HAP-1 (cell line): ENCODE data around the gene BAZ1B.
"Not testable (repeated sequence)": the region's sequence is repeated elsewhere in the genome, so short reads cannot be mapped to it uniquely, and the experiment has no call there.

ENCODE experiments used
- DNase-seq, 2 experiments: peaks; one replicate each; pipeline ENCODE4 v3.0.0-alpha.2; 2016 to 2020; ENCODE audit warnings: low spot score in 2 of 2
- H3K27me3 ChIP-seq: fragments of 250-450 bp; sonication (Bioruptor Pico); 2 replicates; pipeline ENCODE4 v1.5.1; 2020; ENCODE audit warnings: low read depth, mild to moderate bottlenecking, moderate library complexity
- H3K36me3 ChIP-seq: fragments of 250-450 bp; sonication (Bioruptor Pico); replicated peaks from 2 replicates; pipeline ENCODE4 v1.5.1; 2020; ENCODE audit warnings: mild to moderate bottlenecking
- H3K4me1 ChIP-seq: fragments of 250-450 bp; sonication (Bioruptor Pico); 2 replicates; pipeline ENCODE4 v1.5.1; 2020; ENCODE audit warnings: mild to moderate bottlenecking
- H3K4me3 ChIP-seq: fragments of 250-450 bp; sonication (Bioruptor Pico); 2 replicates; pipeline ENCODE4 v1.5.1; 2020; ENCODE audit warnings: mild to moderate bottlenecking, moderate library complexity
- H3K9me3 ChIP-seq: fragments of 250-450 bp; sonication (Bioruptor Pico); 2 replicates; pipeline ENCODE4 v1.5.1; 2020; ENCODE audit warnings: mild to moderate bottlenecking, moderate library complexity
- in situ Hi-C: fragments of 300-500 bp; cut with MboI; formaldehyde crosslinking; loops from 3 replicates; pipeline ENCODE4 v1.14.3; 2020; ENCODE audit warnings: low sequenced_read_pairs, inconsistent platforms, mixed read lengths

Gene BAZ1B

DNA sequence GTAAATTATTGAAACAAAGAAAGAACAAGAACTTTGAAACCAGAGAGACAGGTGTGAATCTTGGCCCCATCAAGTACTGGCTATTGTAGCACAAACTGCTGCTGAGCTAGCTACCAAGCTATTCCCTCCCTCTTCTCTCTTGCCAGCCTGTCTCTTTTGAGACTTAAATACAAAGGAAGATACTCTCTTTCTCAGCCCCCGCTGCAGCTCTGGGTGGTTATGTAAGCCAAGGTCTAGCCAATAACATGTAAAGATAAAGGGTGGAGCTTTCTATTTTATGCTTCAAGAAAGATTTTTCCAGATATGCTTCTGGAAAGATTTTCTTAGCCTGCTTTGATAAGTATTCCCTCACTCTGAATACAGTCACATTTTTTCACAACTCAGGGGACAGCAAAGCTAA lies 17.2 kb downstream of the BAZ1B start:
- Histone ChIP-seq H3K27me3 (no peaks in the 10 kb centered on the region), H3K36me3 (peaks cover 97% of the 10 kb centered on the region), H3K4me3 (no peak overlapping the region), H3K4me1 (no peaks in the 10 kb centered on the region), H3K9me3 (no peaks in the 10 kb centered on the region)
- in situ Hi-C loops = no loop called here
- DNase-seq = no peak

GRCh38 chr7:73504017-73504416 lies 18.1 kb downstream of the BAZ1B start:
- in situ Hi-C loops = no loop called here

GRCh38 chr7:73503229-73503628 lies 18.9 kb downstream of the BAZ1B start:
- in situ Hi-C loops = no loop called here
- Histone ChIP-seq H3K36me3 (peaks cover 97% of the 10 kb centered on the region), H3K4me3 (no peak overlapping the region), H3K4me1 (no peaks in the 10 kb centered on the region), H3K27me3 (no peaks in the 10 kb centered on the region), H3K9me3 (no peaks in the 10 kb centered on the region)
- no peak for DNase-seq

More at GRCh38 chr7:73504017-73504416, 18.1 kb downstream of the BAZ1B start:
- no peaks in the 10 kb centered on the region for H3K27me3 ChIP-seq
- H3K9me3 ChIP-seq = no peaks in the 10 kb centered on the region
- peaks cover 97% of the 10 kb centered on the region for H3K36me3 ChIP-seq
- H3K4me3 ChIP-seq = no peak overlapping the region
- DNase-seq = no peak
- H3K4me1 ChIP-seq = no peaks in the 10 kb centered on the region

DNA sequence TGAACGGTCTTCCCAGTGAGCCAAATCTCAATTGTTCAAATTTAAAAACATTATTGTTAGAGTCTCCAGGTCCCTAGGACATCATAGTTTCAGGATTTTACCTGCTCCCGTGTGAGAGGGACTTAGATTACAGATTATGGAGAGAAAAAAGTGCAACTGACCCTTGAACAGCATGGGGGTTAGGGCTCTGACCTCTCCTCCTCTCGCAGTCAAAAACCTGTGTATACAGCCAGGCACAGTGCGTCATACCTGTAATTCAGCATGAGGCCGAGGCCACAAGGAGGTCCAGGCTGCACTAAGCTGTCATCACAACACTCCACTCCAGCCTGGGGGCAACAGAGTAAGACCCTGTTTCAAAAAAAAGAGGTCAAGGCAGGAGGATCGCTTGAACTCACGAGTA lies 25.5 kb downstream of the BAZ1B start:
- in situ Hi-C loops = no loop called here

GRCh38 chr7:73495507-73495906 lies 26.6 kb downstream of the BAZ1B start:
- in situ Hi-C loops, H3K27me3 ChIP-seq, H3K9me3 ChIP-seq, H3K4me3 ChIP-seq, H3K4me1 ChIP-seq, DNase-seq: not testable (repeated sequence)
- peaks cover 96% of the 10 kb centered on the region for H3K36me3 ChIP-seq

More for the DNA sequence above, 25.5 kb downstream of the BAZ1B start:
- no peaks in the 10 kb centered on the region for H3K9me3 ChIP-seq
- H3K36me3 ChIP-seq = peaks cover 96% of the 10 kb centered on the region
- no peaks in the 10 kb centered on the region for H3K27me3 ChIP-seq
- H3K4me3 ChIP-seq = no peak overlapping the region
- no peak for DNase-seq
- H3K4me1 ChIP-seq = no peaks in the 10 kb centered on the region

DNA sequence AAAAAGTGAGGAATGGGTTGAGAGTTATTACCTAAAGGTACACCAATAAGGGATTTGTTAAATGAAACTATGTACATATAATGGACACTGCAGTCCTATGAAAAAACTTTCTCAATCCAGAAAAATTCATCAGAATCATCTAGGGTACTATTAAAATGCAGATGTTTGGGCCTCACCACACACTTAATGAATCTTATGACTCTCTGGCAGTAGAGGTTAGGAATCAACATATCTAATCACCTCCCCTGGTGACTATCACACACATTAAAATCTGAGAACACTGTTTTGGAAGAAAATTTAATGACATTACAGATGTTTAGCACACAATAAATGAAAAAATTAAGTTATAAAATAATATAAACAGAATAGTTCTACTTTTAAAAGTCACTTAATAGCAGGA lies 32.1 kb downstream of the BAZ1B start:
- H3K4me3 ChIP-seq = no peak overlapping the region
- H3K9me3 ChIP-seq = no peaks in the 10 kb centered on the region
- in situ Hi-C loops = no loop called here
- H3K4me1 ChIP-seq = no peaks in the 10 kb centered on the region
- no peak for DNase-seq
- H3K27me3 ChIP-seq = no peaks in the 10 kb centered on the region
- peaks cover 91% of the 10 kb centered on the region for H3K36me3 ChIP-seq

DNA sequence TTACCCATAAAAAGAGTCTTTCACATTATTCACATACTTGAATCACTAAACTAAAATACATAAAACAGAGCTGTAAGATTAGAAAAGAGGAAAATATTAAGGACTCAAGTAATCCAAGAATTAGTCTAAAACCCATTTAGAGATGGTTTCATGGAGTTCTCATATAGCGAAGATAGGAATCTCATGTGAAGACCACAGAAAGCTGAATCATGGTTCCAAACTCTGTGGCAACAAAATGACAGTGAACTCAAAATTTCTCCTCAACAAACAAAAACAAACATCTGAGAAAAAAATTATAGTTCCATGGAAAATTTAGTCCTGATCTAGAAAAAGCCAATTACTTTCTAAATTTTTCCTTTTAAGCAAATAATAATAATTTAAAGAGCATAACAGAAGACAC lies 34.6 kb downstream of the BAZ1B start:
- Histone ChIP-seq H3K4me3 (no peak overlapping the region), H3K27me3 (no peaks in the 10 kb centered on the region), H3K36me3 (peaks cover 91% of the 10 kb centered on the region), H3K9me3 (no peaks in the 10 kb centered on the region), H3K4me1 (no peaks in the 10 kb centered on the region)
- in situ Hi-C loops = no loop called here
- no peak for DNase-seq

GRCh38 chr7:73483171-73483570 lies 38.9 kb downstream of the BAZ1B start:
- Histone ChIP-seq H3K36me3 (peaks cover 88% of the 10 kb centered on the region), H3K9me3 (no peaks in the 10 kb centered on the region), H3K4me1 (no peaks in the 10 kb centered on the region), H3K4me3 (no peak overlapping the region), H3K27me3 (no peaks in the 10 kb centered on the region)
- in situ Hi-C loops = no loop called here
- no peak for DNase-seq

- no peaks in the 10 kb centered on the region for H3K4me1 ChIP-seq
- H3K9me3 ChIP-seq = no peaks in the 10 kb centered on the region
- no peak overlapping the region for H3K4me3 ChIP-seq
- no peak for DNase-seq
- in situ Hi-C loops = no loop called here
- no peaks in the 10 kb centered on the region for H3K27me3 ChIP-seq
- H3K36me3 ChIP-seq = peaks cover 88% of the 10 kb centered on the region
Measured at GRCh38 chr7:73482746-73483145, 39.3 kb downstream of the BAZ1B start.

DNA sequence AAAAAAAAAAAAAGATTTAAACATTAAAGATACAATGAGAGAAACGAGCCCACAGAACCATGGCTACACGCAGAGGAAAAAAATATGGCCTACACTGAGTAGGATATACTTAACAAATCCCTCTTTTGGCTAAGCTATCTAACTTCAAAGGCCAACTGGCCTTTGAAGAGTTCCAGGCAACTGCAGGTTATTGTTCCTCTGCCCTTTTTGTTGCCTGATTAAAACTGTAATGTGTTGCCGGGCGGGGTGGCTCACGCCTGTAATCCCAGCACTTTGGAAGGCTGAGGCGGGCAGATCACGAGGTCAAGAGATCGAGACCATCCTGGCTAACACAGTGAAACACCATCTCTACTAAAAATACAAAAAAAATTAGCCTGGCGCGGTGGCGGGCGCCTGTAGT lies 40.6 kb downstream of the BAZ1B start:
- DNase-seq, H3K4me1 ChIP-seq, H3K4me3 ChIP-seq, in situ Hi-C loops, H3K27me3 ChIP-seq, H3K9me3 ChIP-seq: not testable (repeated sequence)
- H3K36me3 ChIP-seq = peaks cover 88% of the 10 kb centered on the region

- H3K4me1 ChIP-seq = peaks cover 18% of the 10 kb centered on the region
- H3K27me3 ChIP-seq = no peaks in the 10 kb centered on the region
- in situ Hi-C loops = no loop called here
- no peak for DNase-seq
- H3K9me3 ChIP-seq = no peaks in the 10 kb centered on the region
- no peak overlapping the region for H3K4me3 ChIP-seq
- peaks cover 84% of the 10 kb centered on the region for H3K36me3 ChIP-seq
Measured at GRCh38 chr7:73478549-73478948, 43.5 kb downstream of the BAZ1B start.

- Histone ChIP-seq H3K27me3 (no peaks in the 10 kb centered on the region), H3K4me3 (no peak overlapping the region), H3K4me1 (peaks cover 28% of the 10 kb centered on the region), H3K36me3 (peaks cover 78% of the 10 kb centered on the region), H3K9me3 (no peaks in the 10 kb centered on the region)
- no peak for DNase-seq
- in situ Hi-C loops = no loop called here
Measured at GRCh38 chr7:73477376-73477775, 44.7 kb downstream of the BAZ1B start.

DNA sequence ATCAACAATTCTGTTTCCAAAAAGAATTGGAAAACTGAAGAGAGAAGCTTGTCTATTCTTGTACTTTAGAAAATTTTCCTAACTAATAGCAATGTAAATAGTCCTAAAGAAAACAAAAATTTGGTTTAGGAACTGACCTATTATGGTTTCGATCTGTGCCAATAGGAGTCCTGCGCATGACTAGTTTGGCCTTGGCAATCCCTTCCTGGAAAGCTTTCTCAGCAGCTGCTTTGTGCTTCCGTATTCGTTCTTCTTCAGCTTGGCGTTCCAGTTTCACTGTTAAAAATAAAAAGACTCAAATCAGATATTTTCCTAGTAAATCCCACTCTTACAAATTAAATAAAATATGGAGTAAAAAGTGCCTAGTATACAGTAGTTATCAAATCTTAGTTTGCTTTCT lies 51.9 kb downstream of the BAZ1B start:
- in situ Hi-C loops = no loop called here
- Histone ChIP-seq H3K27me3 (no peaks in the 10 kb centered on the region), H3K4me1 (peaks cover 29% of the 10 kb centered on the region), H3K9me3 (no peaks in the 10 kb centered on the region), H3K4me3 (no peak overlapping the region), H3K36me3 (peaks cover 81% of the 10 kb centered on the region)
- DNase-seq = no peak

- H3K27me3 ChIP-seq, in situ Hi-C loops, H3K4me3 ChIP-seq, H3K4me1 ChIP-seq, H3K9me3 ChIP-seq, DNase-seq: not testable (repeated sequence)
- peaks cover 92% of the 10 kb centered on the region for H3K36me3 ChIP-seq
Measured at GRCh38 chr7:73467046-73467445, 55.0 kb downstream of the BAZ1B start.

DNA sequence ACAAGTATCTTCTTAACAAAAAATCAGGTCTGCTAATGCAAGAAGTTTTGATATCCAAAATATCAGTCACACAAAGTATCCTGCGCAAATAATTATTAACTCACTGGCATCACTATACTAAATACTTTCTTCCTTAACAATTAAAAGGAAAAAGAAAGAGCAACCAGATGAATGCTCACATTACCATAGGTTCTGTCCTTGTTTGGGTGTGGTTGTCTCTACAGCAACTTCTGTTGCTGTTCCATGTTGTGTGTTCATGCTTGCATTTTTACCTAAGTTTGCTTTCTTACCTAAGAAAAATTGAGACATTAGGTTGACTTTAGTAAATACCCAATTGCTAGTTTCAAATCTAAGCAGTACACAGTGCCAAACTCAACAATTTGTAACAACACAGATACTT lies 56.0 kb downstream of the BAZ1B start:
- Histone ChIP-seq H3K9me3 (no peaks in the 10 kb centered on the region), H3K4me1 (no peaks in the 10 kb centered on the region), H3K27me3 (no peaks in the 10 kb centered on the region), H3K36me3 (peaks cover 93% of the 10 kb centered on the region), H3K4me3 (no peak overlapping the region)
- in situ Hi-C loops = no loop called here
- no peak for DNase-seq
